GM12878 (cell line): ENCODE results near the gene AP3S2. TPM values are rescaled to one million over a fixed set of nuclear protein-coding genes. Genes with fewer than 3 reads are reported as not detected.

Experiments
- ATAC-seq: fragments of 200-7000 bp; cut with Tn5 transposase; 3 replicates; pipeline ENCODE4 v1.9.1; 2020; ENCODE audit warnings: mild to moderate bottlenecking, moderate library complexity
- Bru-seq: library from RNA; stranded (reverse); fragments of 400-500 nt; gene quantifications from one replicate; lab custom pipeline; 2021; lab: Mats Ljungman, UMichigan
- BruChase-seq, 2 experiments: library from RNA; stranded (reverse); fragments of 400-500 nt; gene quantifications; one replicate each; lab custom pipeline; 2021; lab: Mats Ljungman, UMichigan
- BruUV-seq: library from RNA; stranded (reverse); fragments of 400-500 nt; replicated peaks from 2 replicates; lab custom pipeline; 2021; lab: Mats Ljungman, UMichigan
- CTCF ChIA-PET: fragments of 300-600 bp; sonication (Branson Sonifier 250); formaldehyde crosslinking; extraction: SDS; loops from one replicate; lab custom pipeline; 2021; ENCODE audit warnings: inconsistent platforms; lab: Yijun Ruan, JAX
- POLR2A ChIA-PET: fragments of 350-600 bp; formaldehyde crosslinking; extraction: SDS; loops from one replicate; lab custom pipeline; 2021; ENCODE audit warnings: inconsistent platforms; lab: Charles Lee
- RAD21 ChIA-PET: fragments of 300-600 bp; sonication (Branson Sonifier 250); formaldehyde crosslinking; loops from one replicate; lab custom pipeline; 2023; ENCODE audit warnings: antibody characterized with exemption; ENCODE audit not compliant: unreplicated experiment; lab: Charles Lee
- SMC1A ChIA-PET: fragments of 300-600 bp; sonication (Branson Sonifier 250); formaldehyde crosslinking; loops from one replicate; lab custom pipeline; 2023; ENCODE audit not compliant: unreplicated experiment, uncharacterized antibody; lab: Charles Lee
- DNase-seq: peaks from one replicate; pipeline ENCODE4 v3.0.0-alpha.2; 2011; ENCODE audit warnings: low read depth, low spot score
- FAIRE-seq: peaks from 3 replicates; lab custom pipeline; 2011; peaks lifted over from hg19 to GRCh38; lab: Jason Lieb, UNC
- H2AFZ ChIP-seq: 2 replicates; pipeline ENCODE4 v1.6.0; 2011; ENCODE audit warnings: low read depth, low read length, control low read depth; ENCODE audit not compliant: control insufficient read depth
- H3K27ac ChIP-seq: 2 replicates; pipeline ENCODE4 v1.5.1; 2011; ENCODE audit warnings: control low read depth; ENCODE audit not compliant: control insufficient read depth, insufficient read depth
- H3K27me3 ChIP-seq, 2 experiments: replicated peaks in 1 of 2; 2 replicates each; pipeline versions ENCODE4 v1.6.0 to v1.6.1; 2011; ENCODE audit warnings: low read length in 1 of 2; ENCODE audit not compliant: control insufficient read depth in 2 of 2, insufficient read depth in 2 of 2
- H3K36me3 ChIP-seq, 2 experiments: 2 replicates each; pipeline ENCODE4 v1.5.1; 2011; ENCODE audit warnings: low read length in 1 of 2; ENCODE audit not compliant: control insufficient read depth in 2 of 2, insufficient read depth in 2 of 2
- H3K4me1 ChIP-seq: 2 replicates; pipeline ENCODE4 v1.6.1; 2011; ENCODE audit warnings: mild to moderate bottlenecking, low read length, moderate library complexity, mixed read lengths; ENCODE audit not compliant: control insufficient read depth, insufficient read depth
- H3K4me2 ChIP-seq: 2 replicates; pipeline ENCODE4 v1.6.0; 2011; ENCODE audit warnings: control low read depth; ENCODE audit not compliant: control insufficient read depth, insufficient read depth
- H3K4me3 ChIP-seq: fragments of 200-600 bp; sonication (generic); 2 replicates; pipeline ENCODE4 v1.5.1; 2016
- H3K79me2 ChIP-seq: 2 replicates; pipeline ENCODE4 v1.6.0; 2011; ENCODE audit warnings: low read length; ENCODE audit not compliant: control insufficient read depth, insufficient read depth
- H3K9ac ChIP-seq: 2 replicates; pipeline ENCODE4 v1.8.0; 2011; ENCODE audit warnings: low read length, control low read depth, mixed read lengths; ENCODE audit not compliant: control insufficient read depth, insufficient read depth
- H3K9me3 ChIP-seq: replicated peaks from 3 replicates; pipeline ENCODE4 v1.5.1; 2011; ENCODE audit warnings: mild to moderate bottlenecking, low read length; ENCODE audit not compliant: control insufficient read depth, insufficient read depth
- H4K20me1 ChIP-seq: 2 replicates; pipeline ENCODE4 v1.6.0; 2011; ENCODE audit not compliant: control insufficient read depth, insufficient read depth
- E4F1 ChIP-seq: fragments of 450-650 bp; IDR thresholded peaks from 2 replicates; pipeline ENCODE4 v1.6.1; 2018; ENCODE audit warnings: borderline replicate concordance, mild to moderate bottlenecking; ENCODE audit not compliant: partially characterized antibody
- HCFC1 ChIP-seq: fragments of 150-350 bp; IDR thresholded peaks from 2 replicates; pipeline ENCODE4 v1.6.1; 2014; ENCODE audit warnings: low read length
- JUNB ChIP-seq: IDR thresholded peaks from 2 replicates; pipeline ENCODE4 v1.6.1; 2016; ENCODE audit warnings: antibody characterized with exemption, mild to moderate bottlenecking
- JUND ChIP-seq: IDR thresholded peaks from 2 replicates; pipeline ENCODE4 v1.6.1; 2012; ENCODE audit warnings: low read depth, mild to moderate bottlenecking, low read length, improper control_type of control experiment, moderate library complexity
- KLF5 ChIP-seq: fragments of 450-650 bp; IDR thresholded peaks from 2 replicates; pipeline ENCODE4 v1.6.1; 2014; ENCODE audit warnings: mild to moderate bottlenecking; ENCODE audit not compliant: partially characterized antibody
- MTA2 ChIP-seq: fragments of 450-650 bp; IDR thresholded peaks from 2 replicates; pipeline ENCODE4 v1.6.1; 2016; ENCODE audit warnings: low read depth, mild to moderate bottlenecking, moderate library complexity
- MTA3 ChIP-seq: IDR thresholded peaks from 2 replicates; pipeline ENCODE4 v1.6.1; 2012; ENCODE audit warnings: low read length, inconsistent platforms, borderline replicate concordance
- NFIC ChIP-seq: IDR thresholded peaks from 2 replicates; pipeline ENCODE4 v1.6.1; 2012; ENCODE audit warnings: low read depth, mild to moderate bottlenecking, inconsistent platforms, low read length, moderate library complexity
- NFYA ChIP-seq: IDR thresholded peaks from 2 replicates; pipeline ENCODE4 v1.6.1; 2011; ENCODE audit warnings: low read depth, mild to moderate bottlenecking, low read length, improper control_type of control experiment, borderline replicate concordance
- PML ChIP-seq: IDR thresholded peaks from 2 replicates; pipeline ENCODE4 v1.6.1; 2012; ENCODE audit warnings: low read length, inconsistent platforms
- SMARCA5 ChIP-seq: fragments of 450-650 bp; IDR thresholded peaks from 2 replicates; pipeline ENCODE4 v1.6.1; 2017; ENCODE audit warnings: mild to moderate bottlenecking
- SUPT20H ChIP-seq: IDR thresholded peaks from 2 replicates; pipeline ENCODE4 v1.6.1; 2011; ENCODE audit warnings: low read depth, mild to moderate bottlenecking, low read length, moderate library complexity, borderline replicate concordance; ENCODE audit not compliant: control insufficient read depth
- ZNF274 ChIP-seq: IDR thresholded peaks from one replicate; pipeline ENCODE4 v1.8.0; 2011; ENCODE audit not compliant: insufficient read length, insufficient read depth
- WGBS: methylation state at CpG from one replicate; pipeline ENCODE4 v1.1.6; 2016; ENCODE audit warnings: low lambda C conversion rate; ENCODE audit not compliant: insufficient replicate concordance, insufficient coverage; ENCODE audit errors: missing lambda C conversion rate; 5-methylcytosine and 5-hydroxymethylcytosine counted together
- in situ Hi-C: fragments of 300-500 bp; cut with MboI; formaldehyde crosslinking; loops from 9 replicates; pipeline ENCODE4 v1.14.3; 2018; ENCODE audit warnings: mixed read lengths
- intact Hi-C: fragments of 100-400 bp; cut with micrococcal nuclease; formaldehyde crosslinking; loops from one replicate; pipeline ENCODE4 v1.14.2; 2022; ENCODE audit not compliant: unreplicated experiment
- long read RNA-seq, 2 experiments: library from polyadenylated mRNA; unstranded; transcript quantifications; one replicate each; pipeline ENCODE4 v2.0.0, GENCODE V29; 2019 to 2020
- polyA minus RNA-seq, 3 experiments: library from RNA; depleted of rRNA, polyadenylated mRNA; stranded (reverse); fragments of >200 nt; gene quantifications; 2 replicates each; pipeline ENCODE4 v1.2.3, GENCODE V29; 2011
- polyA plus RNA-seq, 11 experiments: library from polyadenylated mRNA; depleted of rRNA in 4 of 11; unstranded in 6 of 11; stranded (reverse) in 5 of 11; fragments of >200 nt; fragmentation: Nextera tagmentation in 4 of 11; fragmentation: Illumina TruSeq in 1 of 11; extraction: Ambion mirVana in 4 of 11; extraction: Trizol in 1 of 11; gene quantifications; 1 replicate in 1 of 11; 2 replicates in 10 of 11; pipeline versions ENCODE4 v1.2.1 to v1.2.3, GENCODE V29; 2011 to 2016; ENCODE audit warnings: inconsistent platforms in 2 of 11, missing spikeins in 2 of 11, low read depth in 1 of 11
- total RNA-seq, 4 experiments: library from RNA; depleted of rRNA in 3 of 4; stranded (reverse); fragments of >200 nt in 3 of 4; fragmentation: Illumina TruSeq in 1 of 4; extraction: Trizol in 1 of 4; gene quantifications; 2 replicates each; pipeline versions ENCODE4 v1.2.1 to v1.2.3, GENCODE V29; 2013 to 2021
- TF ChIP-seq, protein P1 (sequence below): IDR thresholded peaks from 2 replicates; pipeline ENCODE4 v1.6.1; 2011; ENCODE audit warnings: low read depth, mild to moderate bottlenecking, low read length, moderate library complexity, borderline replicate concordance; ENCODE audit errors: extremely low read depth

Gene AP3S2
- total RNA-seq (2013; cell fraction: nucleolus; rRNA removed), result 80.5 and 89.8 TPM in 2 replicates
- total RNA-seq (2014; rRNA removed) (23.4 and 27.1 TPM in 2 replicates), total RNA-seq (2014; rRNA removed; fragmentation: Illumina TruSeq; extraction: Trizol) (42.2 and 43.6 TPM in 2 replicates), total RNA-seq (2021) (22.3 and 24.7 TPM in 2 replicates), polyA plus RNA-seq (2011; rRNA removed) (25.8 and 49.0 TPM in 2 replicates), polyA plus RNA-seq (2014; fragmentation: Illumina TruSeq; extraction: Trizol) (28.3 and 28.8 TPM in 2 replicates), polyA plus RNA-seq (2014; fragmentation: Nextera tagmentation; extraction: Ambion mirVana) (10 to 100 TPM; 10.0 to 13.1 TPM), polyA plus RNA-seq (2014; rRNA removed) (18.3 and 33.7 TPM in 2 replicates), polyA plus RNA-seq (2016; fragmentation: Nextera tagmentation; extraction: Ambion mirVana) (10 to 100 TPM; 21.6 to 26.1 TPM), polyA minus RNA-seq (2011; rRNA and poly(A)+ RNA removed) (38.0 and 52.5 TPM in 2 replicates), Bru-seq, nascent RNA (percentile 71 among the genes with signal in this experiment), BruChase-seq, experiment 1, labeled RNA remaining after a 6-hour chase (percentile 78 among the genes with signal in this experiment), BruChase-seq, experiment 2, labeled RNA remaining after a 2-hour chase (percentile 81 among the genes with signal in this experiment)
- polyA plus RNA-seq (2011; ENCODE audit: low read depth), result 11.7 TPM
- 13.0 and 16.4 TPM in 2 replicates for polyA plus RNA-seq (2011; cell fraction: cytosol; rRNA removed)
- polyA plus RNA-seq (2011; cell fraction: nucleus; rRNA removed), result 8.7 and 12.3 TPM in 2 replicates
- 13.6 and 19.6 TPM in 2 replicates for polyA plus RNA-seq (2012)
- polyA minus RNA-seq (2011; cell fraction: cytosol; rRNA and poly(A)+ RNA removed), result 9.2 and 11.1 TPM in 2 replicates
- polyA minus RNA-seq (2011; cell fraction: nucleus; rRNA and poly(A)+ RNA removed), result 19.3 and 31.9 TPM in 2 replicates
- long read RNA-seq, experiment 1, full-length matches to known transcripts, result 43 of 48 reads
- long read RNA-seq, experiment 1, partial matches to known transcripts, result 0 of 48 reads
- long read RNA-seq, experiment 1, other reads (novel, unspliced or antisense), result 5 of 48 reads
- long read RNA-seq, experiment 2, full-length matches to known transcripts, result 211 of 228 reads
- long read RNA-seq, experiment 2, partial matches to known transcripts, result 0 of 228 reads
- long read RNA-seq, experiment 2, other reads (novel, unspliced or antisense), result 17 of 228 reads

- RAD21 ChIA-PET, result interaction anchor here (0.6 to 1.7 kb wide), 5 partner anchors 78 to 340 kb away, joined by 3 to 6 read pairs (median 4); partner anchors contain the start of genes CIB1 and GDPGP1
- no peaks in the 10 kb centered on the region for H3K9me3 ChIP-seq
- in situ Hi-C loops, result no loop called here
- BruUV-seq, result TSS peak; percentile 98
- FAIRE-seq, result peak; percentile 95
- peaks cover 23% of the 10 kb centered on the region for H3K4me1 ChIP-seq
- H3K27ac ChIP-seq, result peak within 1 kb of the TSS; percentile 87
- DNase-seq, result peak; percentile 73
- 1% methylated on average over 62 of the region's 62 CpGs for WGBS
- SMC1A ChIA-PET, result interaction anchor here (1.0 to 1.4 kb wide), 5 partner anchors 10 to 207 kb away, joined by 3 read pairs; no protein-coding TSS in a partner anchor
- peak; percentile 90 for ATAC-seq
- no peaks in the 10 kb centered on the region for H4K20me1 ChIP-seq
- intact Hi-C loops, result loop anchor here (5.0 kb wide), 1 partner anchor 338 kb away; the partner anchor contains the start of genes CIB1 and GDPGP1
- peaks cover 26% of the 10 kb centered on the region for H3K79me2 ChIP-seq
- H3K36me3 ChIP-seq, result peaks cover 0 to 3% of the 10 kb centered on the region in 2 experiments; a peak in 2 of 4 replicates
- H3K9ac ChIP-seq, result peak within 1 kb of the TSS; percentile 98
- CTCF ChIA-PET, result interaction anchor here (0.5 to 9.7 kb wide), 3 partner anchors 18 to 258 kb away, joined by 4 to 112 read pairs (median 8); no protein-coding TSS in a partner anchor
- H3K4me3 ChIP-seq, result peak within 1 kb of the TSS; percentile 97
- POLR2A ChIA-PET, result interaction anchor here (0.5 to 2.0 kb wide), 3 partner anchors 110 to 649 kb away, joined by 3 to 6 read pairs (median 3); no protein-coding TSS in a partner anchor
- no peaks in the 10 kb centered on the region for H3K27me3 ChIP-seq
- peak within 1 kb of the TSS; percentile 99 for H2AFZ ChIP-seq
- H3K4me2 ChIP-seq, result peak within 1 kb of the TSS; percentile 96
- TF ChIP-seq MTA3, result peak; percentile 66; the same call in 1 of the 2 replicates
- TF ChIP-seq NFYA, result no peak
- TF ChIP-seq, protein P1, sequence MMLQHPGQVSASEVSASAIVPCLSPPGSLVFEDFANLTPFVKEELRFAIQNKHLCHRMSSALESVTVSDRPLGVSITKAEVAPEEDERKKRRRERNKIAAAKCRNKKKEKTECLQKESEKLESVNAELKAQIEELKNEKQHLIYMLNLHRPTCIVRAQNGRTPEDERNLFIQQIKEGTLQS, result no peak
- TF ChIP-seq HCFC1, result peak; percentile 90
- TF ChIP-seq NFIC, result peak; percentile 18; the same call in 1 of the 2 replicates
- TF ChIP-seq SMARCA5, result peak; percentile 92
- no peak for TF ChIP-seq SUPT20H
- TF ChIP-seq MTA2, result 0 out of 2 replicates have a peak, but pooled peaks have one; percentile 53
- TF ChIP-seq ZNF274, result no peak
- peak; percentile 53 for TF ChIP-seq KLF5
- 0 out of 2 replicates have a peak, but pooled peaks have one; percentile 36 for TF ChIP-seq JUND
- TF ChIP-seq E4F1, result peak; percentile 64
- peak; percentile 95 for TF ChIP-seq PML
- 0 out of 2 replicates have a peak, but pooled peaks have one; percentile 26 for TF ChIP-seq JUNB
Observed at GRCh38 chr15:89893696-89894447, at the start of gene AP3S2. Gene AP3S2, minus strand, starts transcription at chr15:89893994. Its CDS starts 45 bp downstream, at chr15:89893949.
